ENCODE data around the gene DAAM1.

The DAAM1 gene

GRCh38 chr14:59344691-59345455 lies 156.4 kb downstream of the DAAM1 start:
- no peak for DNase-seq

GRCh38 chr14:59346329-59346728 lies 157.9 kb downstream of the DAAM1 start:
- no peak for DNase-seq

- no peak for DNase-seq
Observed at GRCh38 chr14:59346796-59347510, 158.5 kb downstream of the DAAM1 start.

GRCh38 chr14:59347511-59347900 lies 159.0 kb downstream of the DAAM1 start:
- no peak for DNase-seq

GRCh38 chr14:59347915-59348314 lies 159.4 kb downstream of the DAAM1 start:
- DNase-seq = no peak

GRCh38 chr14:59349258-59349701 lies 160.8 kb downstream of the DAAM1 start:
- DNase-seq = no peak

GRCh38 chr14:59352961-59353360 lies 164.5 kb downstream of the DAAM1 start:
- no peak for DNase-seq

GRCh38 chr14:59354666-59355065 lies 166.2 kb downstream of the DAAM1 start:
- no peak for DNase-seq

GRCh38 chr14:59355091-59355490 lies 166.6 kb downstream of the DAAM1 start:
- no peak for DNase-seq

- DNase-seq = no peak
Observed at GRCh38 chr14:59356312-59356711, 167.8 kb downstream of the DAAM1 start.

- no peak for DNase-seq
Observed at GRCh38 chr14:59356767-59357166, 168.3 kb downstream of the DAAM1 start.

- DNase-seq = no peak
Observed at GRCh38 chr14:59358102-59358501, 169.6 kb downstream of the DAAM1 start.

GRCh38 chr14:59358784-59359183 lies 170.3 kb downstream of the DAAM1 start:
- DNase-seq = no peak

GRCh38 chr14:59359431-59360124 lies 171.1 kb downstream of the DAAM1 start:
- no peak for DNase-seq

- DNase-seq = no peak
Observed at GRCh38 chr14:59360233-59360632, 171.8 kb downstream of the DAAM1 start.

- DNase-seq = no peak
Observed at GRCh38 chr14:59360923-59361794, 172.7 kb downstream of the DAAM1 start.

GRCh38 chr14:59362513-59362912 lies 174.0 kb downstream of the DAAM1 start:
- DNase-seq = no peak

GRCh38 chr14:59363531-59364226 lies 175.2 kb downstream of the DAAM1 start:
- DNase-seq = no peak

GRCh38 chr14:59370158-59370742 lies 181.8 kb downstream of the DAAM1 start:
- DNase-seq = no peak

- DNase-seq = no peak
Observed at GRCh38 chr14:59371771-59372170, 183.3 kb downstream of the DAAM1 start.

GRCh38 chr14:59374048-59374447 lies 185.6 kb downstream of the DAAM1 start:
- no peak for DNase-seq

- DNase-seq = no peak
Observed at GRCh38 chr14:59376686-59377085, 188.2 kb downstream of the DAAM1 start.
